BLaER1 treated with 17β-estradiol and CSF1 and Interleukin-3, amounts not matched to agents 10 nM and 100 nM (cell line): ENCODE data around the gene NUAK1.
A peak's percentile ranks its signal among the peaks of the same experiment; 100 is the strongest.

Experiments
- H3K27ac ChIP-seq, 11 experiments: shearing (Covaris generic); formaldehyde crosslinking; 2 replicates each; pipeline ENCODE4 v1.8.1; 2022
- H3K27me3 ChIP-seq, 11 experiments: shearing (Covaris generic); formaldehyde crosslinking; 2 replicates each; pipeline ENCODE4 v1.8.1; 2022
- H3K36me3 ChIP-seq, 11 experiments: shearing (Covaris generic); formaldehyde crosslinking; 2 replicates each; pipeline ENCODE4 v1.8.1; 2022
- H3K4me1 ChIP-seq, 10 experiments: shearing (Covaris generic); formaldehyde crosslinking; 2 replicates each; pipeline ENCODE4 v1.8.1; 2022
- H3K4me2 ChIP-seq, 11 experiments: shearing (Covaris generic); formaldehyde crosslinking; 2 replicates each; pipeline ENCODE4 v1.8.1; 2022
- H3K4me3 ChIP-seq, 10 experiments: shearing (Covaris generic); formaldehyde crosslinking; 2 replicates each; pipeline ENCODE4 v1.8.1; 2022
- H3K9ac ChIP-seq, 11 experiments: shearing (Covaris generic); formaldehyde crosslinking; 2 replicates each; pipeline ENCODE4 v1.8.1; 2022
- H3K9me3 ChIP-seq, 11 experiments: shearing (Covaris generic); formaldehyde crosslinking; replicated peaks in 1 of 11; 2 replicates each; pipeline ENCODE4 v1.8.1; 2022
- H4K20me1 ChIP-seq, 11 experiments: shearing (Covaris generic); formaldehyde crosslinking; 2 replicates each; pipeline ENCODE4 v1.8.1; 2022
- Cebpa-rat ChIP-seq, 11 experiments: shearing (Covaris generic); IDR thresholded peaks; 2 replicates each; pipeline ENCODE4 v1.8.1; 2022

The NUAK1 gene

DNA sequence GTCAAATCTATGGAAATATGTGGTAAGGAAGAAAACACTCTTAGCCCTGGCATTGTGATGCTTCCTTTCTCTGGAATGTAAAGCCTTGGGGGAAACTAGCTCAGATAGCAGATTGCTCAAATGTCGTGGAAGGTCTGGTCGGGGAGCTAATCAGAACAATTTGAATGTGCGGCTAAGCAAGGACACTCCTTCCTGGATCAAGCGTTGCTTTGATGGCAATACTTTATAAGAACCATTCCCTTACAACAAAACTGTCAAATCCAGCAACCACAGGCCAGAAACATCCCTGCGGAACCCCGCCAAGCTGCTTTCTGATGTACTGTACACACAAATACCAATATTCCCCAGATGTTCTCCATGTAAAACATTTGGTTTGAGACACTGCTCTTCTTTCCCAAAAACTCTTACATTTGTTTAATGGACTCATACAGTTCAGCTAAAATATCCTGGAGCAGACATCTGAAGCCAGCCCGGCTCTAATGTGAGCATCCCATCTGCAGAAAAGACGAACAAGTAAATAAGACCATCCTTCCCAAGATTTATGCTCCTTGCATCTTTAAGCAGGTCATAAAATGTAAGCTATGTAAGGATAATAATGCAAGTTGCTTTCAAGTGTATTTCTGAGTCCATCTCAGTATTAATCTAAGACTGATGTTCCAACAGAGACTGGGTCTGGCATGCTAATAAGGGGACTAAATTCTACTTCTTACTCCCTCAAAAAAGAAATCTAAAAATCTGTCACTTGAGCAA is 20.2 kb downstream of the NUAK1 start:
- Histone ChIP-seq H3K9ac (no peak overlapping the region), H3K27ac (no peak overlapping the region), H3K36me3 (no peaks in the 10 kb centered on the region), H3K4me2 (no peak overlapping the region), H3K4me3 (no peak overlapping the region), H3K27me3 (no peaks in the 10 kb centered on the region), H3K9me3 (no peaks in the 10 kb centered on the region), H4K20me1 (no peaks in the 10 kb centered on the region; a peak in 1 of 22 replicates), H3K4me1 (peaks cover 3 to 20% (median 4%) of the 10 kb centered on the region in 10 experiments)
- TF ChIP-seq Cebpa-rat (IDR thresholded peaks at IDR 0.05): no peak

- Histone ChIP-seq H3K27ac (no peak overlapping the region), H3K27me3 (0 out of 22 replicates have a peak, but pooled peaks cover 0 to 5% (median 0%) of the 10 kb centered on the region in 11 experiments), H3K9me3 (no peaks in the 10 kb centered on the region), H4K20me1 (peaks cover 0 to 4% (median 0%) of the 10 kb centered on the region in 11 experiments; a peak in 3 of 22 replicates), H3K4me1 (peaks cover 18 to 43% (median 21%) of the 10 kb centered on the region in 10 experiments), H3K36me3 (no peaks in the 10 kb centered on the region), H3K9ac (no peak overlapping the region), H3K4me2 (peak overlapping the region in 1 of 11 experiments; percentile 77; a peak in 1 of 22 replicates), H3K4me3 (no peak overlapping the region)
- no peak for TF ChIP-seq Cebpa-rat (IDR thresholded peaks at IDR 0.05)
Measured at GRCh38 chr12:106115440-106115839, 23.3 kb downstream of the NUAK1 start.

DNA sequence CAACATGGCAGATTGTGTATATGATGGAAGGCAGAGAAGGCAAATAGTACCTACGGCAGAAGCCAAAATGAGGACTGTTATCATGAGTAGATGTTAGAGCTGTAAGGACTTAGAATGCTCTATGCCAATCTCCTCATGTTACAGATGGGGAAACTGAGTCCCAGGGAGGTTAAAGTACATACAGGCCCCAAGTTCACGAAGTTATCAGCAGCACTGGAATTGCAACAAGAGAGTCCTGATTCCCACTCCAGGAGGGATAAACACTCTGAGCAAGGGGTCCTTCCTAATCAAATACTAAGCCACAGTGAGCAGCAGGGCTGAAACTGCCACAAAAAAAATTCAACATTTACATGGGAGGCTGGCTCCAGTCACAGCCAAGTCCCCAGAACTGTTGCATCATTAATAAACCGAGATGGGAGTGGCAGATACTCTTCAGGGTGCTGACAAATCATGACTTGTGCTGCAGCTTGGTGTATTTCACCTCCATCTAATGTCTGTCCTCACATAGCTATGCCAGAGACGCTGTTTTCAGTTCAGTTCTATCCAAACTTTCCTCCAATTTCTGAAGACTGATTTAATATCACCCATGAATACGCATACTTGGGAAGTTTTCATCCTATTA is 24.2 kb downstream of the NUAK1 start:
- no peaks in the 10 kb centered on the region for H3K9me3 ChIP-seq
- peaks cover 0 to 4% (median 0%) of the 10 kb centered on the region in 11 experiments; a peak in 3 of 22 replicates for H4K20me1 ChIP-seq
- H3K27me3 ChIP-seq: 0 out of 22 replicates have a peak, but pooled peaks cover 0 to 7% (median 0%) of the 10 kb centered on the region in 11 experiments
- H3K4me2 ChIP-seq: peak overlapping the region in 5 of 11 experiments; percentile 77 to 95 (median 86); a peak in 8 of 22 replicates
- peaks cover 18 to 43% (median 21%) of the 10 kb centered on the region in 10 experiments for H3K4me1 ChIP-seq
- no peaks in the 10 kb centered on the region for H3K36me3 ChIP-seq
- no peak overlapping the region for H3K4me3 ChIP-seq
- H3K9ac ChIP-seq: no peak overlapping the region
- no peak overlapping the region for H3K27ac ChIP-seq
- no peak for TF ChIP-seq Cebpa-rat (IDR thresholded peaks at IDR 0.05)

DNA sequence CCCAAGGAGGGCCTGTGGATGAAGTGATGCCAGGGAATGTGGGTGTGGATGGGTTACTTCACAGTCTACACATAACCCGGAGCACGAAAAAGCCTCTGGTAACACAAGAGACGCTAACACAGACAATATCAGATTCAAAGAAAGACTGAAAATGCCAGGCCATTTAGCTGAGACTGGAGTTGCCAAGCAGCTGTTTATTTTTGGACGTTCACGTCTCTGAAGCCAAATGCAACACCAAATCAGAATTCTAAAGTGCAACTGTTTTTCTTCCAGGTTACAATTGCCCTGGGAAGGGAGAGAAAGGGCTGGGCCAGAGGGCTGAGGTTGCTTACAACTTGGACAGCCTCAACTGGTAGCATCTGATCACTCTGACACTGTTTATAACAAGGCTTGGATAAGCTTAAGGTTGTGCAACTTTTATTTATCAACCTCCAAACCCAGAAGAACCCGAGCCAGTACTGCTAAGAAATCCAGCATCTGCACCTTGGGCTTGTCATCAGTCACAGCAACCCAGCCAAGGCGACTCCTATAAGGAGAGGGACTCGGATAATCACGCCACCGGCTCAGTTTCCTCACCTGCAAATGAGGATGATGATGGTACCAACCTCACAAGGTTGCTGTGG is 24.8 kb downstream of the NUAK1 start:
- no peak for TF ChIP-seq Cebpa-rat (IDR thresholded peaks at IDR 0.05)
- Histone ChIP-seq H3K4me2 (peak overlapping the region in 10 of 11 experiments; percentile 60 to 95 (median 78); a peak in 16 of 22 replicates), H3K4me1 (peaks cover 18 to 43% (median 21%) of the 10 kb centered on the region in 10 experiments), H3K9me3 (no peaks in the 10 kb centered on the region), H3K4me3 (no peak overlapping the region), H4K20me1 (peaks cover 0 to 4% (median 0%) of the 10 kb centered on the region in 11 experiments; a peak in 3 of 22 replicates), H3K36me3 (no peaks in the 10 kb centered on the region), H3K9ac (peak overlapping the region in 2 of 11 experiments; percentile 60 to 63; a peak in 3 of 22 replicates), H3K27ac (peak overlapping the region in 4 of 11 experiments; percentile 66 to 76 (median 70); a peak in 7 of 22 replicates), H3K27me3 (0 out of 22 replicates have a peak, but pooled peaks cover 0 to 7% (median 0%) of the 10 kb centered on the region in 11 experiments)

DNA sequence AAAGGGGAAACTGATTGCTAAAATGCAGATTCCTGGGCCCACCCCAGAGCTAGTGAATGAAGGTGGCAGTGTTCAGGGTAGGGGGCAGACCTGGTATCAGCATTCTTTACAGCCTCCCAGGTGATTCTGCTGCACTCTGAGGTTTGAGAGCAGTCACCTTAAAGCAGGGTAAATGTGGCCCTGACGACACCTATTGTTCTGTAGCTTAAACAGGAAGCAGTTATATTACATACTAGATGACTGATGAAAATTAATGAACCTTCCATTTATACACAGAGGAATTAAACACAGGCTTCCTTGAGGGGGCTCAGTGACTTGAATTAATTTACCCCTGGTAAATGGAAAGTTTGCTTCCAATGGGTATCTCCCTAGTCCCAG is 25.3 kb downstream of the NUAK1 start:
- H3K27ac ChIP-seq: peak overlapping the region in 8 of 11 experiments; percentile 23 to 76 (median 52); a peak in 13 of 22 replicates
- no peaks in the 10 kb centered on the region for H3K9me3 ChIP-seq
- H3K4me1 ChIP-seq: peaks cover 18 to 43% (median 21%) of the 10 kb centered on the region in 10 experiments
- peak overlapping the region; percentile 60 to 95 (median 78) for H3K4me2 ChIP-seq
- TF ChIP-seq Cebpa-rat (IDR thresholded peaks at IDR 0.05): no peak
- 0 out of 22 replicates have a peak, but pooled peaks cover 0 to 7% (median 0%) of the 10 kb centered on the region in 11 experiments for H3K27me3 ChIP-seq
- peaks cover 0 to 4% (median 0%) of the 10 kb centered on the region in 11 experiments; a peak in 3 of 22 replicates for H4K20me1 ChIP-seq
- peak overlapping the region in 1 of 10 experiments; percentile 7; a peak in 2 of 20 replicates for H3K4me3 ChIP-seq
- H3K9ac ChIP-seq: peak overlapping the region in 4 of 11 experiments; percentile 40 to 63 (median 52); a peak in 7 of 22 replicates
- no peaks in the 10 kb centered on the region for H3K36me3 ChIP-seq

DNA sequence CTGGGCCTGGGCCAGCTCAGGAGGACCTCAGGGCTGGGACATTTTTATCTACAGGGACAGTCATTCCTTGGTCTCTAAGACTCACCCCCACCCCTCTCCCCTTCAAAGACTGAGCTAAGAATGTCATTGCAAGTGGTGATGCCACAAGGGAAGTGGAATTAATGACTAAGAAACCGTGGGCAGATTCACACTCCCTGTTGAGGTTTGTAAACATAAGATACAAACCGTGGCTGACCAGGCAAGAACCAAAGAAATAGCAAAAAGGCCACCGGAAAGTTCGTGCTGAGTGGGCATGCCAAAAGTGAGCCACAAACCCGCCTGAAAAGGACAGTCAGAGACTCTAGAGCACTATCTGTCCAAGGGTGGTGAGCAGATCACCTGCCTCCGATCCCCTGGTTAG is 25.7 kb downstream of the NUAK1 start:
- no peak for TF ChIP-seq Cebpa-rat (IDR thresholded peaks at IDR 0.05)
- peaks cover 0 to 4% (median 0%) of the 10 kb centered on the region in 11 experiments; a peak in 2 of 22 replicates for H4K20me1 ChIP-seq
- peak overlapping the region in 1 of 10 experiments; percentile 7; a peak in 2 of 20 replicates for H3K4me3 ChIP-seq
- H3K27ac ChIP-seq: peak overlapping the region in 10 of 11 experiments; percentile 29 to 76 (median 50); a peak in 15 of 22 replicates
- H3K9me3 ChIP-seq: no peaks in the 10 kb centered on the region
- H3K27me3 ChIP-seq: 0 out of 22 replicates have a peak, but pooled peaks cover 0 to 7% (median 0%) of the 10 kb centered on the region in 11 experiments
- peak overlapping the region; percentile 60 to 95 (median 78) for H3K4me2 ChIP-seq
- no peaks in the 10 kb centered on the region for H3K36me3 ChIP-seq
- H3K9ac ChIP-seq: peak overlapping the region in 5 of 11 experiments; percentile 19 to 63 (median 43); a peak in 7 of 22 replicates
- H3K4me1 ChIP-seq: peaks cover 18 to 44% (median 21%) of the 10 kb centered on the region in 10 experiments

DNA sequence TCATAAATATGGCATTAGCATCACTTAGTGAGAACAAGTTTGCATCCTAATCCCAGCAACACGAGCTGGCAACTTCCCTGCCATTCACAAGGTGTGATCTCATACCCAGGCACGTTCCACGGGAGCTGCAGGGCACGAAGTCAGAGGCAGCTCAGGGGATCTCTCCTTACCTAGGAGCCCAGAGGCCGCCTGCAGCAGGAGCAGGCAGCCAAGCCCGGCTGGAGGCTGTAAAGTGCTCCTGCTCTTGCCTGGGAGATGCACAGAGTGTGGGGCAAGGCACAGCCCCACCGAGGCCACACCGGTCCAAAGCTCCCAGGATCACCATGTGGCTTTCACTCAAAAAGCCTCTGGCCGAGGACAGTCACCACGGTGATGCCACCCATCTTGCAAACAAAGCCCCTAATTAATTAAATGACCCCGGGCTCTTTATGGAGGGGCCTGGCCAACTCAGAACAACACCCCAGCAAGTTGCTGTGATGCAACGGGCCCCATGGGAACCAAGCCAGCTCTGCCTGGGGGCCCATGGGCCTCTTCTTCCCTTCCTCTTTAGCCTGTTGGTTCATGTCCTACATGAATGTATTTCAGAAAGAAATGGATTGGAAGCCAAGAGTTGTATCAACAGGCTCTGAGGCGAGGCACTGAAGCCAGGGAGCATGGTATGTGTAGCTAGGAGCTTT is 26.5 kb downstream of the NUAK1 start:
- Histone ChIP-seq H3K4me2 (peak overlapping the region; percentile 60 to 95 (median 78)), H3K4me1 (peaks cover 18 to 44% (median 21%) of the 10 kb centered on the region in 10 experiments)

More for the DNA sequence above, 26.5 kb downstream of the NUAK1 start:
- no peak for TF ChIP-seq Cebpa-rat (IDR thresholded peaks at IDR 0.05)
- peak overlapping the region in 9 of 11 experiments; percentile 34 to 76 (median 52); a peak in 15 of 22 replicates for H3K27ac ChIP-seq
- no peaks in the 10 kb centered on the region for H3K9me3 ChIP-seq
- peaks cover 0 to 7% (median 0%) of the 10 kb centered on the region in 11 experiments; a peak in 1 of 22 replicates for H3K27me3 ChIP-seq
- H3K9ac ChIP-seq: peak overlapping the region in 4 of 11 experiments; percentile 19 to 63 (median 42); a peak in 5 of 22 replicates
- H4K20me1 ChIP-seq: peaks cover 0 to 4% (median 0%) of the 10 kb centered on the region in 11 experiments; a peak in 2 of 22 replicates
- H3K36me3 ChIP-seq: no peaks in the 10 kb centered on the region
- no peak overlapping the region for H3K4me3 ChIP-seq
